ENCODE results near the gene PCSK1N.

The PCSK1N gene

DNA sequence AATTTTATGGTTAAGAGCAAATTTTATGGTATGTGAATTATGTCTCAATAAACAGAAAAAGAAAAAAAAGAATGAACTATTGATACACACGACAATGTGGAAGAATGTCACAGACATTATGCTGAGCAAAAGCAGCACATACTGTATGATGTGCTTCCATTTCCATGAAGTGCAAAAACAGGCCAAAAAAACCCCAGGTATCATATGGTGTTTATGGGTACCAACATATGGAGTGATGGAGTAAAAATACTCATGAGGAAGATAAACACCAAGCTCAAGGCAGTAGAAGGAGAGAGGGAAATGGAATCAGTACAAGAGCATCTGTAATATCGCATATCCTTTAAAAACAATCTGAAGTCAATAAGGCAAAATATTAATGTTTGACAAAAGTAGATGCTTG is 53.2 kb downstream of the PCSK1N start:
- WGBS, 2 experiments = 87 to 100% methylated on average over 1 of the region's 2 CpGs
- no peaks in the 10 kb centered on the region for H3K27me3 ChIP-seq (ENCODE audit: control insufficient read depth, insufficient read depth, low read length, poor library complexity, severe bottlenecking)
- no peak overlapping the region for H3K4me3 ChIP-seq (ENCODE audit: insufficient read depth, low read depth, low read length)

DNA sequence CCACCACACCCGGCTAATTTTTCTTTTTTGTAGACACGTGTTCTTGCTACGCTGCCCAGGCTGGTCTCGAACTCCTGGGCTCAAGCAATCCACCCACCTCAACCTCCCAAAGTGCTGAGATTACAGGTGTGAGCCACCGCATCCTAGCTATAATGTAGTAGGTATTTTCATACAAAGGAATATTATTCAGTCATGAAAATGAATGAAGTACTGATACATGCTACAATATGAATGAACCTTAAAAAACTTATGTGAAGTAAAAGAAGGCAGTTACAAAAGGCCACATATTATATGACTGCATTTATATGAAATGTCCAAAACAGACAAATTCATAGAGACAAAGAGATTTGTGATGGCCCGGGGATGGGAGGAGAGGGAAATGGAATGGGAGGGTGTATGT is 53.7 kb downstream of the PCSK1N start:
- no peaks in the 10 kb centered on the region for H3K4me1 ChIP-seq (ENCODE audit: control insufficient read depth, insufficient read depth, low read length)
- H3K9me3 ChIP-seq (ENCODE audit: control insufficient read depth, low read length) = no peaks in the 10 kb centered on the region
- H3K27me3 ChIP-seq (ENCODE audit: control insufficient read depth, insufficient read depth, low read length, poor library complexity, severe bottlenecking) = no peaks in the 10 kb centered on the region
- H3K27ac ChIP-seq (ENCODE audit: insufficient read depth, low read depth, low read length, poor library complexity, severe bottlenecking) = no peak overlapping the region
- WGBS, 2 experiments = 87 to 97% methylated on average over 5 of the region's 6 CpGs
- H3K4me3 ChIP-seq (ENCODE audit: insufficient read depth, low read depth, low read length) = no peak overlapping the region
- H3K36me3 ChIP-seq (ENCODE audit: control insufficient read depth, insufficient read depth, low read length) = no peaks in the 10 kb centered on the region

More for the DNA sequence above, 53.2 kb downstream of the PCSK1N start:
- Histone ChIP-seq H3K9me3 (ENCODE audit: control insufficient read depth, low read length) (no peaks in the 10 kb centered on the region), H3K36me3 (ENCODE audit: control insufficient read depth, insufficient read depth, low read length) (no peaks in the 10 kb centered on the region), H3K27ac (ENCODE audit: insufficient read depth, low read depth, low read length, poor library complexity, severe bottlenecking) (no peak overlapping the region), H3K4me1 (ENCODE audit: control insufficient read depth, insufficient read depth, low read length) (no peaks in the 10 kb centered on the region)
